SU-DHL-6 (cell line): ENCODE measurements around the gene PRDM16.

Experiments
- CTCF ChIP-seq: fragments of 200-600 bp; sonication (generic); IDR thresholded peaks from one replicate; pipeline ENCODE4 v1.5.1; 2017; ENCODE audit warnings: antibody characterized with exemption, mild to moderate bottlenecking, low read length, moderate library complexity; ENCODE audit not compliant: insufficient read depth, poor library complexity, severe bottlenecking
- EZH2phosphoT487 ChIP-seq: fragments of 200-600 bp; sonication (generic), shearing (Covaris generic); conservative IDR thresholded peaks from 2 replicates; pipeline ENCODE4 v1.6.1; 2018; ENCODE audit warnings: mild to moderate bottlenecking, antibody characterized with exemption, low read length, moderate library complexity, mixed read lengths

GRCh38 chr1:3377604-3378279, 308.7 kb downstream of the PRDM16 start:
- TF ChIP-seq CTCF (no peak), EZH2phosphoT487 (no peak)
